ENCODE results near the gene NADSYN1. TPM values are rescaled to one million over a fixed set of nuclear protein-coding genes. Genes with fewer than 3 reads are reported as not detected.

Gene NADSYN1
- total and polyA plus RNA-seq, 2 of the 13 experiments (the other 11 are each of a cell fraction or from before 2014, with no cell fraction given): 35.7 to 51.5 TPM

- TF ChIP-seq ZNF549 (CRISPR knock-in tag; IDR thresholded peaks at IDR 0.05) (no peak), SP1 (IDR thresholded peaks at IDR 0.05) (no peak), SP1 (CRISPR knock-in tag; IDR thresholded peaks at IDR 0.05) (no peak), MEIS1 (CRISPR knock-in tag; IDR thresholded peaks at IDR 0.05; ENCODE audit: borderline replicate concordance) (no peak), RBAK (CRISPR knock-in tag; IDR thresholded peaks at IDR 0.05) (no peak), ETS1 (CRISPR knock-in tag; IDR thresholded peaks at IDR 0.05) (no peak), FOXA3 (CRISPR knock-in tag; IDR thresholded peaks at IDR 0.05) (peak; percentile 9; the same call in 1 of the 2 replicates), MXD3 (CRISPR knock-in tag; IDR thresholded peaks at IDR 0.05) (no peak), YY1 (IDR thresholded peaks at IDR 0.05; ENCODE audit: insufficient read depth, insufficient replicate concordance, low read depth, low read length) (no peak), CENPBD1 (CRISPR knock-in tag; IDR thresholded peaks at IDR 0.05; ENCODE audit: borderline replicate concordance, low read depth) (no peak), ZNF343 (CRISPR knock-in tag; IDR thresholded peaks at IDR 0.05) (no peak), ZBTB38 (CRISPR knock-in tag; IDR thresholded peaks at IDR 0.05) (peak; percentile 88), RARA (CRISPR knock-in tag; IDR thresholded peaks at IDR 0.05) (peak; percentile 41), ATF7-NPFF (CRISPR knock-in tag; IDR thresholded peaks at IDR 0.05; ENCODE audit: low read depth) (no peak), ZNF687 (CRISPR knock-in tag; IDR thresholded peaks at IDR 0.05) (peak; percentile 58), ZNF639 (CRISPR knock-in tag; conservative IDR thresholded peaks at IDR 0.05) (no peak), ZBTB3 (CRISPR knock-in tag; IDR thresholded peaks at IDR 0.05; ENCODE audit: borderline replicate concordance, low read depth) (no peak), ZNF782 (CRISPR knock-in tag; IDR thresholded peaks at IDR 0.05; ENCODE audit: borderline replicate concordance) (no peak), HNRNPLL (IDR thresholded peaks at IDR 0.05; ENCODE audit: low read depth, low read length, poor library complexity, severe bottlenecking) (no peak), BRF2 (CRISPR knock-in tag; IDR thresholded peaks at IDR 0.05) (no peak), GTF2F1 (IDR thresholded peaks at IDR 0.05; ENCODE audit: low read length) (no peak), FOXJ3 (CRISPR knock-in tag; IDR thresholded peaks at IDR 0.05; ENCODE audit: borderline replicate concordance) (no peak), KMT2B (CRISPR knock-in tag; IDR thresholded peaks at IDR 0.05) (no peak)
These were observed 92.5 kb downstream of the NADSYN1 start (continued) for GRCh38 chr11:71545405-71545966.
